Sciatic nerve (tissue), 2 donors: Measurements from ENCODE around the gene CYP2F1. TPM values are rescaled to one million over a fixed set of nuclear protein-coding genes. Genes with fewer than 3 reads are reported as not detected.
A peak's percentile ranks its signal among the peaks of the same experiment; 100 is the strongest.
"Not testable (repeated sequence)": the region's sequence is repeated elsewhere in the genome, so short reads cannot be mapped to it uniquely, and the experiment has no call there.

ENCODE experiments used
- ATAC-seq: fragments of 200-7000 bp; cut with Tn5 transposase; one replicate; pipeline ENCODE4 v1.9.1; 2020; ENCODE audit warnings: mild to moderate bottlenecking, moderate library complexity
- DNase-seq: peaks from one replicate; pipeline ENCODE4 v3.0.0-alpha.2; 2020; ENCODE audit warnings: low spot score
- intact Hi-C: fragments of 100-400 bp; cut with DNase I; formaldehyde crosslinking; loops from one replicate; pipeline ENCODE4 v1.14.2; 2022
- total RNA-seq: library from RNA; stranded (reverse); fragmentation: NEBNext Ultra II Directional; extraction: Animal tissue kit (Norgen Biotek cat#: 25700); gene quantifications from one replicate; pipeline ENCODE4 v1.2.1, GENCODE V29; 2021
- donor health status: DM: no; HTN: no; CAD: no.
- donor health status: DM: no; HTN: no; CAD: no.

Gene CYP2F1
- total RNA-seq, 1 donor from 2014 or later, result not detected

- DNase-seq, ATAC-seq, intact Hi-C loops: not testable (repeated sequence)
Measured at GRCh38 chr19:41122846-41123245, 8.6 kb downstream of the CYP2F1 start.

GRCh38 chr19:41123716-41124294 lies 9.6 kb downstream of the CYP2F1 start:
- ATAC-seq (no peak), DNase-seq (no peak)
- intact Hi-C loops, result no loop called here

DNA sequence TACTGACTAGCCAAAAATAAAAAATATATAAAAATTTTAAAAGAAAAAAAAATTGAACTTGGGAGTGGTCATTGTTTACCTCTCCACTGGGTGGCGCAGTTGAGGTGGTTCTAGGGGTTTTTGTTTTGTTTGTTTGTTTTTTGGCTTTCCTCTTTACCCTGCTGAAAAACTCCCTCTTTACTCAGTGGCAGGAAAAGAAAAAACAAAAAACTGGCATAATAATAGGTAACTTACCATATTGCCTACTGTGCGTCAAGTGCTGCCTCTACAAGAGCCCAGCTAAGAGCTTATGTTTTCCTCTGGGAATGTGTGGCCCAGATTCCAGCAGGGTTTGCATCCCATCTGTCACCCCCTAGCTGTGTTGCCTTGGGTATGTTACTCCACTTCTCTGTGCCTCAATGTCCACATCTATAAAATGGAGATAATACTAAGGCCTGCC lies 12.6 kb downstream of the CYP2F1 start:
- intact Hi-C loops, DNase-seq, ATAC-seq: not testable (repeated sequence)

GRCh38 chr19:41127362-41127761 lies 13.1 kb downstream of the CYP2F1 start:
- DNase-seq, intact Hi-C loops, ATAC-seq: not testable (repeated sequence)

- intact Hi-C loops, result not testable (repeated sequence)
- DNase-seq (peak; percentile 87), ATAC-seq (peak; percentile 97)
Measured at GRCh38 chr19:41127801-41128300, 13.6 kb downstream of the CYP2F1 start.

DNA sequence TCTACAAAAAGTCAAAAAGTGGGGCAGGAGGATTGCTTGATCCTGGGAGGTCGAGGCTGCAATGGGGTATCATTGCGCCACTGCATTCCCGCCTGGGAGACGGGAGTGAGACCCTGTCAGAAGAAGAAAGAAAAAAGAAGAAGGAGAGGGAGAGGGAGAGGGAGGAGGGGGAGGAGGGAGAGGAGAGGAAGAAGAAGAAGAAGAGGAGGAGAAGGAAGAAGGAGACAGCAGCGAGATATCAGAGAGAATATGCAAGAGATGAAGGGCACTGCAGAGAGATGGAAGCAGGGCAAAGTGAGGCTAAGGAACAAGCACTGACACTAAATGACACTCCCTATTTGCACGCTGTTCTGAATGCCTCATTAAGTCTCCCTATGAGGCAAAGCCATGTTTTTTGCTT lies 14.5 kb downstream of the CYP2F1 start:
- intact Hi-C loops, result no loop called here
- DNase-seq (no peak), ATAC-seq (no peak)

GRCh38 chr19:41131186-41131585 lies 17.0 kb downstream of the CYP2F1 start:
- intact Hi-C loops, result no loop called here
- ATAC-seq (no peak), DNase-seq (no peak)

DNA sequence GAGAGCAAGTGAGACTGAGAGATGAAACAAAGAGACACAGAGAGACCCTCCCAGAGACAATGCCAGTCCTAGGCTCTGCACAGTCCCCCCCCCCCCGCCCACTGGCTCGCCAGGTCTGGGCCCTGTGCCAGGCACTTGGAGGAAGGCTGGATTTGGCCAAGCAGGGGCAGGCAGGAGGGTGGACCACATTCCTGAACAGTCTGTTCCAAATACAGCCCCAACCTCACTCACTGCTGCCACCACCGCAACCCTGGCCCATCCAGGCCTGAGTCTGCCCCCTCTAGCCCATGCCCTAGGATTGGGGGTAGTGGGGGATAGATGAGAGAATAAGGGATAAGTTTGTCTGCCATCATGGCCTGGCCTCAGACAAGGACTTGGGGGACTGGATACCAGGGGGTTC lies 19.0 kb downstream of the CYP2F1 start:
- DNase-seq (no peak), ATAC-seq (no peak)
- intact Hi-C loops, result no loop called here

DNA sequence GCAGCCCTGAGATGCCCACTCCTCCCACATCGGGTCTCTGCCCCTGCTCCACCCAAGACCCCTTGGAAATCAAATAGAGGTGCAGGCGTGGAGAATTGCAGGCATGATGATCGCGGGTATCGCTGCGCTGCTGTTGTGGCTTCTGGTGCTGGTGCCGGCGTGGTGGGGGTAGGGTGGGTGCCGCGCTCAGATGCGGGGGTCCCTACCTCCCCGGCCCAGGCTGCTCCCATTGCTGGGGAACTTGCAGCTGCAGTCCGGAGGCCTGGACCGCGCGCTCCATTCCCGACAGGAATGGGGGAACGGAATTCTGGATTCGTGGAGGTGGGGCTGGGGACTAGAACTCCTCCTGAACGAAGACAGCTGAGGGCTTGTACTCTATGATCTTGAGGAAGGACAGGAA lies 20.4 kb downstream of the CYP2F1 start:
- DNase-seq (no peak), ATAC-seq (no peak)
- intact Hi-C loops, result no loop called here

DNA sequence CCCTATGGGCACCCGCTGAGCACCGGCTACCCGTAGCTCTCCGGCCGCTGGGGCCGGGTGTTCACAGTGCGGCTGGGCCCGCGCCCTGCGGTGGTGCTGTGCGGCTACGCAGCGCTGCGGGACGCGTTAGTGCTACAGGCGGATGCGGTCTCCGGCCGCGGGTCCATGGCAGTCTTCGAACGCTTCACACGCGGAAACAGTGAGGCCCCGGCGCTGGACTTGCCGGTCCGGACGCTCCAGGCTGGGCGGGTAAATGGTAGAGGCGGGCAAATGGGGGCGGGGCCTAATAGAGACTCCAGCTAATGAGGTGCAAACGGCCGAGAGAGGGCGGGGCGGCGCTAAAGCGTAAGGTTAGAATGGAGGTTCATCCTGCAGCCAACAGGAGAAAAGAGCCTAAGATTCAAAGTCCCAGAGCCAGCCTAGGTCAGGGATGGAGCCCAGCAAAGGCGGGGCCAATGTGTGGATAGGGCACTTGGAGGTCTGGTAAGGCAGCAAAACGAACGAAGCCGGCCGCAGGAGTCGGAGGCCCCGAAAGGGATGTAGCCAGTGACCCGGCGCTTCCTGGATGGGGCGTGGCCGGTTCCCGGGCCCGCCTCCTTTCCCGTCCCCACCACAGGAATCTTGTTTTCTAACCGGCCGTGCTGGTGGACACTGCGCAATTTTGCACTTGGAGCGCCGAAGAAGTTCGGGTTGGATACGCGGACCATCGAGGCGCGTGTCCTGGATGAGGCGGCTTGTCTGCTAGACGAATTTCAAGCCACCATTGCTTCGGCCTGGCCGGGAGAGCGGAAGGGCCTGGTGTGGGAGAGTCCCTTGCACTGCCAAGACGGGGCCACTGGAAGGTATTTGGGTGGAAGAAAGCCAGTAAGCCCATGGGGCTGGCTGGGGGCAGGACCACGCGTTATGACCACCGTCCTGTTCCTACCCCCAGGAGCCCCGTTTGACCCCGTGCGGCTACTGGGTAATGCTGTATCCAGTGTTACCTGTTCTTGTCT lies 21.5 kb downstream of the CYP2F1 start:
- ATAC-seq (peak; percentile 98), DNase-seq (peak; percentile 77)
- intact Hi-C loops, result not testable (repeated sequence)

- ATAC-seq (no peak), DNase-seq (no peak)
- intact Hi-C loops, result no loop called here
Measured at GRCh38 chr19:41136636-41137455, 22.6 kb downstream of the CYP2F1 start.

DNA sequence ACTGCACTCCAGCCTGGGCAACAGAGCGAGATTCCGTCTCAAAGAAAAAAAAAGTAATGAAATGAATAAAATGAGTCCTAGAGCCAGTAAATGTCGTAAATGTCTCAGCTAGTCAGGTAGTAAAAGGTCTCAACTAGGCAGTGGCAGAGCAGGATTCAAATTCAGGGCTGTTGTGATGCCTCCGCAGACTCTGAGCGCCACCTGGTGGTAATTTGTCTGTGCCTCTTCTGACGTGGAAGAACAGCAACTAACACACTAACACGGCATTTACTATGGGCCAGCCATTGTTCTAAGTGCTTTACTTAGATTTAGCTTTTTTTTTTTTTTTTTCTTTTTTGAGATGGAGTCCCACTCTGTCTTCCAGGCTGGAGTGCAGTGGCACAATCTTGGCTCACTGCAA lies 30.2 kb downstream of the CYP2F1 start:
- ATAC-seq, result peak; percentile 79
- intact Hi-C loops, result no loop called here
- peak; percentile 89 for DNase-seq

DNA sequence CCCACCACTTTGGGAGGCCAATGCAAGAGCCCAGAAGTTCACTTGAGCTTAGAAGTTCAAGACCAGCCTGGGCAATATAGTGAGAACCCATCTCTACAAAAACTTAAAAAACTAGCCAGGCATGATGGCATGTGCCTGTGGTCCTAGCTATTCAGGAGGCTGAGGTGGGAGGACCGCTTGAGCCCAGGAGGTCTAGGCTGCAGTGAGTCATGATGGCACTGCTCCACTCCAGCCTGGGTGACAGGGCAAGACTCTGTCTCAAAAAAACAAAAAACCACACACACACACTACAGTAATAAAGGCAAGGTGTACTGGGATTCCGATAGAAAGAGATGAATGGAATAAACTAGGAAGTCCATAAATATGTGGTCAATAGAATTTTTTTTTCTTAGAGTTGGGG lies 35.6 kb downstream of the CYP2F1 start:
- intact Hi-C loops, result no loop called here
- no peak for DNase-seq
- no peak for ATAC-seq

DNA sequence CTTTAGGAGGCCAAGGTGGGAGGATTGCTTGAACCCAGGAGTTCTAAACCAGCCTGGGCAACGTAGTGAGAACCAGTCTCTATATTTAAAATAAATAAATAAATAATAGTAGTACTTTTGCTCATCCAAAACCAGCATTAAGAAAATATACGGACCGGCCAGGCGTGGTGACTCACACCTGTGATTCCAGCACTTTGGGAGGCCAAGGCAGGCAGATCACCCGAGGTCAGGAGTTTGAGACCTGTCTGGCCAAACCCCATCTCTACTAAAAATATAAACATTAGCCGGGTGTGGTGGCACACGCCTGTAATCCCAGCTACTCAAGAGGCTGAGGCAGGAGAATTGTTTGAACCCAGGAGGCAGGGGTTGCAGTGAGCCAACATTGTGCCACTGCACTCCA lies 36.8 kb downstream of the CYP2F1 start:
- ATAC-seq, intact Hi-C loops, DNase-seq: not testable (repeated sequence)

GRCh38 chr19:41154060-41154459 lies 39.8 kb downstream of the CYP2F1 start:
- DNase-seq, result no peak
- intact Hi-C loops, result no loop called here

DNA sequence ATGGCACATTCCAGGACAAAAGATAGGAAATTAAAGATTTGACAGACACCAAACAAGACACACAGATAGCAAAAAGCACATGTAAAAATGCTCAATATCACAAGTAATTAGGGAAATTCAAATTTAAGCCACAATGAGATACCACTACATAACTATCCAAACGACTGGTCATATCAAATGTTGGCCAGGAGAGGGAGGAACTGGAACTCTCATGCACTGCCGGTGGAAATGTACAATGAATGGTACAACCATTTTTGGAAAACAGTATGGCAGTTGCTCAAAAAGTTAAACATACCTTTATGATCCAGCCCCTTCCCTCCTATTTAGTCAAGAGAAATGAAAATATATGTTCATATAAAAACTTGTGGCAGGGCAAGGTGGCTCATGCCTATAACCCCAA lies 42.0 kb downstream of the CYP2F1 start:
- ATAC-seq (no peak), DNase-seq (no peak)
- intact Hi-C loops, result no loop called here

More at GRCh38 chr19:41154060-41154459, 39.8 kb downstream of the CYP2F1 start:
- no peak for ATAC-seq

DNA sequence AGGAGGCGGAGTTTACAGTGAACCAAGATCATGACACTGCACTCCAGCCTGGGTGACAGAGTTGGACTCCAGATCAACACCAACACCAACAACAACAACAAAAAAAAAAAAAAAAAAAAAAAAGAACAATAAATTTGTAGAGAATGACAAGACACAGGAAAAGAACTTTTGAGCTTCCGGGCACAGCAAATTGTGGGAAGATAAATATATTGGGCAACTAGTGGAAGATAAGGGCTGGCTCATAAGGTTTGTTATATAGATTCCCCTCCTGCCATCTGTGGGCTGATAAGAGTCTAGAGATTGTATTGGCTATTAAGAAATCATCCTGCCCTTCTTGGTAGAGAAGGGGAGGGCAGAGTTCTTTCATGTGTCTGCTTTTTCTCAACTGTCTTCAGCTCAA lies 45.6 kb downstream of the CYP2F1 start:
- intact Hi-C loops, result no loop called here
- ATAC-seq (no peak), DNase-seq (no peak)

DNA sequence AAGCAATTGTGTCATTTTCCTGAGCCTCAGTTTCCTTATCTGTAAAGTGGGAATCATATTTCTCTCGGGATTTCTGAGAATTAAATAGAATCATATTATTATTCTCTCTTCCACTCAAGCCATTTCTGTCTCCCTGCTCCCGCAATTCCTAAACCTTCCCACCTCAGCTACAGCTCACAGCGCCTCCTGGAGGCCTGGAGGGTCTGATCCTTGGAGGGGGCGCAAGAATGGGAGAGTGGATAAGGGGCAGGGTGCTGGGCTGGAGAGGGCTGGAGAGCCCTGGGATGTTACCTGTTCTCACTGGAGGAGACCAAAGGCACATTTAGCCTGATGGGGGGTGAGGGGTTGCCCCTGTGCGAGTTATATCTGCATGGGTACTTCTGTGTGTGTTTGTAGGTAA lies 47.7 kb downstream of the CYP2F1 start:
- intact Hi-C loops, result no loop called here
- ATAC-seq (no peak), DNase-seq (no peak)
